Measurements from ENCODE around the gene CEACAM19. TPM values are rescaled to one million over a fixed set of nuclear protein-coding genes. Genes with fewer than 3 reads are reported as not detected.

Gene CEACAM19
- total and polyA plus RNA-seq, 9 of the 15 experiments (the other 6 are each of a cell fraction or from before 2014, with no cell fraction given) = 0.15 to 0.30 (median 0.23) TPM; not detected in 5

DNA sequence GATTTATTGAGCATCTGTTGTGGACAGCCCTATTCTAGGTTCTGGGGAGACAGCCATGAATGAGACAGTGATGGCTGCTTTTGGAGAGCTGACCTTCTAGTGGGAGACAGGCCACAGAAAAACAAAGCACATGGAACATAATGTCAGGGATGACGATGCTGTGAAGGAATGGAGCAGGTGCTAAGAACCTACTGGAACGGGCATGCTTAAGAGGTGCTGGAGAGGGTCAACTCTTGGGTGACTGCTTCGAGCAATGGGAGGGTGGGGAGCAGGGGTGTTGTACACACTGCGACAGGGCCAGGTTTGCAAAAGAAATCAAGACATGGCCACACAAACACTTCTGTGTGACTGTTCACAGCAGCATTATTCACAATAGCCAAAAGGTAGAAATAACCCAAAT is 15.6 kb downstream of the CEACAM19 start (continued):
- TF ChIP-seq, protein P1, sequence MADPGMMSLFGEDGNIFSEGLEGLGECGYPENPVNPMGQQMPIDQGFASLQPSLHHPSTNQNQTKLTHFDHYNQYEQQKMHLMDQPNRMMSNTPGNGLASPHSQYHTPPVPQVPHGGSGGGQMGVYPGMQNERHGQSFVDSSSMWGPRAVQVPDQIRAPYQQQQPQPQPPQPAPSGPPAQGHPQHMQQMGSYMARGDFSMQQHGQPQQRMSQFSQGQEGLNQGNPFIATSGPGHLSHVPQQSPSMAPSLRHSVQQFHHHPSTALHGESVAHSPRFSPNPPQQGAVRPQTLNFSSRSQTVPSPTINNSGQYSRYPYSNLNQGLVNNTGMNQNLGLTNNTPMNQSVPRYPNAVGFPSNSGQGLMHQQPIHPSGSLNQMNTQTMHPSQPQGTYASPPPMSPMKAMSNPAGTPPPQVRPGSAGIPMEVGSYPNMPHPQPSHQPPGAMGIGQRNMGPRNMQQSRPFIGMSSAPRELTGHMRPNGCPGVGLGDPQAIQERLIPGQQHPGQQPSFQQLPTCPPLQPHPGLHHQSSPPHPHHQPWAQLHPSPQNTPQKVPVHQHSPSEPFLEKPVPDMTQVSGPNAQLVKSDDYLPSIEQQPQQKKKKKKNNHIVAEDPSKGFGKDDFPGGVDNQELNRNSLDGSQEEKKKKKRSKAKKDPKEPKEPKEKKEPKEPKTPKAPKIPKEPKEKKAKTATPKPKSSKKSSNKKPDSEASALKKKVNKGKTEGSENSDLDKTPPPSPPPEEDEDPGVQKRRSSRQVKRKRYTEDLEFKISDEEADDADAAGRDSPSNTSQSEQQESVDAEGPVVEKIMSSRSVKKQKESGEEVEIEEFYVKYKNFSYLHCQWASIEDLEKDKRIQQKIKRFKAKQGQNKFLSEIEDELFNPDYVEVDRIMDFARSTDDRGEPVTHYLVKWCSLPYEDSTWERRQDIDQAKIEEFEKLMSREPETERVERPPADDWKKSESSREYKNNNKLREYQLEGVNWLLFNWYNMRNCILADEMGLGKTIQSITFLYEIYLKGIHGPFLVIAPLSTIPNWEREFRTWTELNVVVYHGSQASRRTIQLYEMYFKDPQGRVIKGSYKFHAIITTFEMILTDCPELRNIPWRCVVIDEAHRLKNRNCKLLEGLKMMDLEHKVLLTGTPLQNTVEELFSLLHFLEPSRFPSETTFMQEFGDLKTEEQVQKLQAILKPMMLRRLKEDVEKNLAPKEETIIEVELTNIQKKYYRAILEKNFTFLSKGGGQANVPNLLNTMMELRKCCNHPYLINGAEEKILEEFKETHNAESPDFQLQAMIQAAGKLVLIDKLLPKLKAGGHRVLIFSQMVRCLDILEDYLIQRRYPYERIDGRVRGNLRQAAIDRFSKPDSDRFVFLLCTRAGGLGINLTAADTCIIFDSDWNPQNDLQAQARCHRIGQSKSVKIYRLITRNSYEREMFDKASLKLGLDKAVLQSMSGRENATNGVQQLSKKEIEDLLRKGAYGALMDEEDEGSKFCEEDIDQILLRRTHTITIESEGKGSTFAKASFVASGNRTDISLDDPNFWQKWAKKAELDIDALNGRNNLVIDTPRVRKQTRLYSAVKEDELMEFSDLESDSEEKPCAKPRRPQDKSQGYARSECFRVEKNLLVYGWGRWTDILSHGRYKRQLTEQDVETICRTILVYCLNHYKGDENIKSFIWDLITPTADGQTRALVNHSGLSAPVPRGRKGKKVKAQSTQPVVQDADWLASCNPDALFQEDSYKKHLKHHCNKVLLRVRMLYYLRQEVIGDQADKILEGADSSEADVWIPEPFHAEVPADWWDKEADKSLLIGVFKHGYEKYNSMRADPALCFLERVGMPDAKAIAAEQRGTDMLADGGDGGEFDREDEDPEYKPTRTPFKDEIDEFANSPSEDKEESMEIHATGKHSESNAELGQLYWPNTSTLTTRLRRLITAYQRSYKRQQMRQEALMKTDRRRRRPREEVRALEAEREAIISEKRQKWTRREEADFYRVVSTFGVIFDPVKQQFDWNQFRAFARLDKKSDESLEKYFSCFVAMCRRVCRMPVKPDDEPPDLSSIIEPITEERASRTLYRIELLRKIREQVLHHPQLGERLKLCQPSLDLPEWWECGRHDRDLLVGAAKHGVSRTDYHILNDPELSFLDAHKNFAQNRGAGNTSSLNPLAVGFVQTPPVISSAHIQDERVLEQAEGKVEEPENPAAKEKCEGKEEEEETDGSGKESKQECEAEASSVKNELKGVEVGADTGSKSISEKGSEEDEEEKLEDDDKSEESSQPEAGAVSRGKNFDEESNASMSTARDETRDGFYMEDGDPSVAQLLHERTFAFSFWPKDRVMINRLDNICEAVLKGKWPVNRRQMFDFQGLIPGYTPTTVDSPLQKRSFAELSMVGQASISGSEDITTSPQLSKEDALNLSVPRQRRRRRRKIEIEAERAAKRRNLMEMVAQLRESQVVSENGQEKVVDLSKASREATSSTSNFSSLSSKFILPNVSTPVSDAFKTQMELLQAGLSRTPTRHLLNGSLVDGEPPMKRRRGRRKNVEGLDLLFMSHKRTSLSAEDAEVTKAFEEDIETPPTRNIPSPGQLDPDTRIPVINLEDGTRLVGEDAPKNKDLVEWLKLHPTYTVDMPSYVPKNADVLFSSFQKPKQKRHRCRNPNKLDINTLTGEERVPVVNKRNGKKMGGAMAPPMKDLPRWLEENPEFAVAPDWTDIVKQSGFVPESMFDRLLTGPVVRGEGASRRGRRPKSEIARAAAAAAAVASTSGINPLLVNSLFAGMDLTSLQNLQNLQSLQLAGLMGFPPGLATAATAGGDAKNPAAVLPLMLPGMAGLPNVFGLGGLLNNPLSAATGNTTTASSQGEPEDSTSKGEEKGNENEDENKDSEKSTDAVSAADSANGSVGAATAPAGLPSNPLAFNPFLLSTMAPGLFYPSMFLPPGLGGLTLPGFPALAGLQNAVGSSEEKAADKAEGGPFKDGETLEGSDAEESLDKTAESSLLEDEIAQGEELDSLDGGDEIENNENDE (IDR thresholded peaks at IDR 0.05; ENCODE audit: low read depth, low read length) = no peak
- TF ChIP-seq ZBTB11 (CRISPR knock-in tag; IDR thresholded peaks at IDR 0.05) = no peak
- no peak for TF ChIP-seq U2AF1 (optimal IDR thresholded peaks at IDR 0.05; ENCODE audit: low read depth, low read length)
- no peak for TF ChIP-seq ZEB2 (IDR thresholded peaks at IDR 0.05)
- TF ChIP-seq ZNF316 (IDR thresholded peaks at IDR 0.05) = no peak
- no peak for TF ChIP-seq ZKSCAN3 (CRISPR knock-in tag; IDR thresholded peaks at IDR 0.05)
